Measurements from ENCODE around the gene ANXA2.
"Not testable (repeated sequence)": the region's sequence is repeated elsewhere in the genome, so short reads cannot be mapped to it uniquely, and the experiment has no call there.

Gene ANXA2

GRCh38 chr15:60408463-60408981 is 10.7 kb upstream of the ANXA2 start:
- no peak for DNase-seq

GRCh38 chr15:60407415-60407805 is 9.6 kb upstream of the ANXA2 start:
- DNase-seq, result no peak

GRCh38 chr15:60406513-60407414 is 9.0 kb upstream of the ANXA2 start:
- no peak for DNase-seq

- DNase-seq, result no peak
Observed at GRCh38 chr15:60405399-60405798, 7.6 kb upstream of the ANXA2 start.

GRCh38 chr15:60404351-60404750 is 6.6 kb upstream of the ANXA2 start:
- DNase-seq, result not testable (repeated sequence)

GRCh38 chr15:60400944-60401343 is 3.2 kb upstream of the ANXA2 start:
- DNase-seq, result no peak

GRCh38 chr15:60399931-60400330 is 2.1 kb upstream of the ANXA2 start:
- DNase-seq, result no peak

- no peak for DNase-seq
Observed at GRCh38 chr15:60399246-60399915, 1.6 kb upstream of the ANXA2 start.

- no peak for DNase-seq
Observed at GRCh38 chr15:60396958-60397771, 621 bp downstream of the ANXA2 start.

GRCh38 chr15:60396560-60396957 is 1.2 kb downstream of the ANXA2 start:
- no peak for DNase-seq

GRCh38 chr15:60396100-60396499 is 1.7 kb downstream of the ANXA2 start:
- DNase-seq, result no peak

GRCh38 chr15:60395276-60396011 is 2.3 kb downstream of the ANXA2 start:
- no peak for DNase-seq

- no peak for DNase-seq
Observed at GRCh38 chr15:60394689-60395097, 3.1 kb downstream of the ANXA2 start.

GRCh38 chr15:60392986-60393790 is 4.6 kb downstream of the ANXA2 start:
- no peak for DNase-seq

- DNase-seq, result no peak
Observed at GRCh38 chr15:60392601-60392985, 5.2 kb downstream of the ANXA2 start.

- no peak for DNase-seq
Observed at GRCh38 chr15:60391722-60392315, 6.0 kb downstream of the ANXA2 start.

GRCh38 chr15:60390871-60391501 is 6.8 kb downstream of the ANXA2 start:
- no peak for DNase-seq

- no peak for DNase-seq
Observed at GRCh38 chr15:60390231-60390630, 7.6 kb downstream of the ANXA2 start.

- DNase-seq, result no peak
Observed at GRCh38 chr15:60389261-60390077, 8.3 kb downstream of the ANXA2 start.

- DNase-seq, result no peak
Observed at GRCh38 chr15:60387321-60387720, 10.5 kb downstream of the ANXA2 start.
